Tibial artery (tissue), 4 donors: Measurements from ENCODE around the gene PLA2G2D.
A peak's percentile ranks its signal among the peaks of the same experiment; 100 is the strongest.

Experiments used
- DNase-seq, 2 donors: peaks; one replicate each; pipeline ENCODE4 v3.0.0-alpha.2; 2019
- H3K27ac ChIP-seq, 2 donors: fragments of 200-600 bp; sonication (generic) in 1 of 2; 1 replicate in 1 of 2; 2 replicates in 1 of 2; pipeline ENCODE4 v1.5.1; 2018 to 2019; ENCODE audit warnings: mild to moderate bottlenecking in 1 of 2
- H3K27me3 ChIP-seq, 2 donors: fragments of 200-600 bp; sonication (generic) in 1 of 2; one replicate each; pipeline versions ENCODE4 v1.5.1 to v1.6.0; 2016 to 2019
- H3K36me3 ChIP-seq, 3 donors: fragments of 200-600 bp; sonication (generic) in 2 of 3; one replicate each; pipeline ENCODE4 v1.5.1; 2016 to 2019; ENCODE audit warnings: mild to moderate bottlenecking in 2 of 3
- H3K4me1 ChIP-seq, 4 donors: fragments of 200-600 bp; sonication (generic) in 2 of 4; 1 replicate in 3 of 4; 2 replicates in 1 of 4; pipeline ENCODE4 v1.5.1; 2016 to 2019
- H3K4me3 ChIP-seq, 2 donors: fragments of 200-600 bp; sonication (generic) in 1 of 2; 1 replicate in 1 of 2; 2 replicates in 1 of 2; pipeline ENCODE4 v1.5.1; 2018 to 2019; ENCODE audit warnings: mild to moderate bottlenecking in 2 of 2
- H3K9me3 ChIP-seq, 3 donors: fragments of 200-600 bp; sonication (generic) in 1 of 3; one replicate each; pipeline ENCODE4 v1.5.1; 2016 to 2019
- intact Hi-C: fragments of 100-400 bp; cut with DNase I; formaldehyde crosslinking; loops from one replicate; pipeline ENCODE4 v1.15.0; 2023; ENCODE audit warnings: low total_unique reads
- TF ChIP-seq, protein P1 (sequence below), 2 experiments: fragments of 200-600 bp in 1 of 2; fragments of 450-650 bp in 1 of 2; IDR thresholded peaks; one replicate each; pipeline ENCODE4 v1.5.1; 2017 to 2019; ENCODE audit warnings: antibody characterized with exemption in 2 of 2, mild to moderate bottlenecking in 1 of 2, moderate library complexity in 1 of 2

Gene PLA2G2D

DNA sequence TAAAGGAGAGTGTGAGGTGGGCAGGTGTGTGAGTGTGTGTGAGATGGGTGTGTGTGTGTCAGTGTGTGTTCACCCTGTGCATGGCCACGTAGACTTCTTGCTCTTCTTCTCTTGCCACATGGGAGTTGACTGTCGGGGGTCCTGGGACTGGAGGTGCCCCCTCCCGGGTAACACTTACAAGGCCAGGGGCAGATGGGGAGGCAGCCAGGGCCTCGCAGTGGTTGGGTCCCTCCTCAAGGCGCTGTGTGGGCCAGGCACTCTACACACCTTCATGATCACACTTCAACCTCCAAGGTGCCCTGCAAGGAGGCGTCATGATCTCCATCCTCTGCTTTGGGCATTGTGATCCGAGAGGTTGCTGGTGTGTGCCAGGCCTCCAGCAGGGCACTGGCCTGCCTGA lies 22.1 kb upstream of the PLA2G2D start:
- no peak overlapping the region for H3K27ac ChIP-seq
- no peaks in the 10 kb centered on the region for H3K4me1 ChIP-seq
- H3K36me3 ChIP-seq = no peaks in the 10 kb centered on the region
- no peak overlapping the region for H3K4me3 ChIP-seq
- TF ChIP-seq, protein P1, sequence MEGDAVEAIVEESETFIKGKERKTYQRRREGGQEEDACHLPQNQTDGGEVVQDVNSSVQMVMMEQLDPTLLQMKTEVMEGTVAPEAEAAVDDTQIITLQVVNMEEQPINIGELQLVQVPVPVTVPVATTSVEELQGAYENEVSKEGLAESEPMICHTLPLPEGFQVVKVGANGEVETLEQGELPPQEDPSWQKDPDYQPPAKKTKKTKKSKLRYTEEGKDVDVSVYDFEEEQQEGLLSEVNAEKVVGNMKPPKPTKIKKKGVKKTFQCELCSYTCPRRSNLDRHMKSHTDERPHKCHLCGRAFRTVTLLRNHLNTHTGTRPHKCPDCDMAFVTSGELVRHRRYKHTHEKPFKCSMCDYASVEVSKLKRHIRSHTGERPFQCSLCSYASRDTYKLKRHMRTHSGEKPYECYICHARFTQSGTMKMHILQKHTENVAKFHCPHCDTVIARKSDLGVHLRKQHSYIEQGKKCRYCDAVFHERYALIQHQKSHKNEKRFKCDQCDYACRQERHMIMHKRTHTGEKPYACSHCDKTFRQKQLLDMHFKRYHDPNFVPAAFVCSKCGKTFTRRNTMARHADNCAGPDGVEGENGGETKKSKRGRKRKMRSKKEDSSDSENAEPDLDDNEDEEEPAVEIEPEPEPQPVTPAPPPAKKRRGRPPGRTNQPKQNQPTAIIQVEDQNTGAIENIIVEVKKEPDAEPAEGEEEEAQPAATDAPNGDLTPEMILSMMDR (IDR thresholded peaks at IDR 0.05) = no peak
- no peaks in the 10 kb centered on the region for H3K9me3 ChIP-seq
- peaks cover 0 to 26% of the 10 kb centered on the region in 2 donors for H3K27me3 ChIP-seq
- peak in 1 of 2 donors; percentile 43 for DNase-seq
- intact Hi-C loops = no loop called here

DNA sequence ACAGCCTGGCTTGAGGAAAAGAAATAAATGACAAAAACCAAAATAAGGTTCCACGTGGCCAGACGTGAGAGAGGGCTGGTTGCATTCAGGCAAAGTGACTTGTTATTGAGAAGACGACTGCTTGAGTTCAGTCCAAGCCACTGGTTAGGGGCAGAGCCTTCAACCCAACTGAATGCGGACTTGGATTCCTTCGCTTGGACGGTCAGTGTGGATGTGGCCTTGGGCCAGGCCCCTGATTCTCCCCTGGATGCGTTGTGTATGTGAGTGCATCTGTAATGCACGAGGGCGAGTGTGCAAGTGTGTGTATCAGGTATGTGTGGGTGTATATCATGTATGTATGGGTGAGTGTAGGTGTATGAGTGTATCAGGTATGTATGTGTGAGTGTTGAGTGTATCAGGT lies 21.7 kb upstream of the PLA2G2D start:
- intact Hi-C loops = no loop called here

DNA sequence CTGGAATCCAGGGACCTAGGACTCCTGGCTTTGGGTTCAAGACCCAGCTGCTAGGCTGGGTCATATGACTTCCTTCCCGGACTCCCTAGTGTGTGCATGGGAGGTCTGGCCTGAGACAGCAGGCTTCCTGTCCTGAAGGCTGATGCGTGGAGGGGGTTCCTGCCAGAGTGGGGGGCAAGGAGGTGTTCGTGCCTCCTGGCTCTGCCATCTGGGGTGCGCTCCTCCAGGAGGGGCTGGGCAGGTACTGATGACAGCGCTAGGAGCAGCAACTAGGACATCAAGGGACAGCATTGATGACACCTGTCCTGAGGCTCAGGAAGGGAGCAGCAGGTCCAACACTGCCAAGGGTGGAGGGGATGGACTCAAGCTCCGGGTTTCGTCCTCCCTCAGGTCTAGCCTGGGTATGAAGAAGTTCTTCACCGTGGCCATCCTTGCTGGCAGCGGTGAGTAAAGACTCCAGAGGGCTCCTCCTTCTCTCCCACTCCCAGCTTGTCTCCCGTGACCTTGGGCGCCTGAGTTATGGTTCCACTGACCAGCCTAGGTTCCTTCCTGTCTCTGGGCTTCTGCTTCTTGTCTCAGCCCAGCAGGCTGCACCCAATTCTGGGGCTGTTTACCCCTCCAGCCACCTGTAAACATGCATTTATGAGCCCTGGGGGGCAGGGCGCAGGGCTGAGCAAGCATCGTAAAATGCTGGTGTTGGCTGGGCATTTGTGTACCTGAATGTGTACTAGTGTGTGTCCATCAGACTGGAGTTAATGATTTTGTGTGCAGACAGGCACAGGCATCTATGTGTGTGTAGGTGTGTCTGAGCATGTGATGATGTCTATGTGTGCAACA lies 20.7 kb upstream of the PLA2G2D start:
- Histone ChIP-seq H3K4me1 (no peaks in the 10 kb centered on the region), H3K4me3 (no peak overlapping the region), H3K9me3 (no peaks in the 10 kb centered on the region), H3K36me3 (no peaks in the 10 kb centered on the region), H3K27ac (no peak overlapping the region), H3K27me3 (peaks cover 0 to 28% of the 10 kb centered on the region in 2 donors)
- TF ChIP-seq, protein P1 (IDR thresholded peaks at IDR 0.05) = no peak
- peak in 1 of 2 donors; percentile 48 for DNase-seq
- intact Hi-C loops = no loop called here

More for the DNA sequence above, 21.7 kb upstream of the PLA2G2D start:
- Histone ChIP-seq H3K4me1 (no peaks in the 10 kb centered on the region), H3K27me3 (peaks cover 0 to 28% of the 10 kb centered on the region in 2 donors), H3K27ac (no peak overlapping the region), H3K4me3 (no peak overlapping the region), H3K9me3 (no peaks in the 10 kb centered on the region), H3K36me3 (no peaks in the 10 kb centered on the region)
- TF ChIP-seq, protein P1 (IDR thresholded peaks at IDR 0.05) = no peak
- DNase-seq = peak in 1 of 2 donors; percentile 46

DNA sequence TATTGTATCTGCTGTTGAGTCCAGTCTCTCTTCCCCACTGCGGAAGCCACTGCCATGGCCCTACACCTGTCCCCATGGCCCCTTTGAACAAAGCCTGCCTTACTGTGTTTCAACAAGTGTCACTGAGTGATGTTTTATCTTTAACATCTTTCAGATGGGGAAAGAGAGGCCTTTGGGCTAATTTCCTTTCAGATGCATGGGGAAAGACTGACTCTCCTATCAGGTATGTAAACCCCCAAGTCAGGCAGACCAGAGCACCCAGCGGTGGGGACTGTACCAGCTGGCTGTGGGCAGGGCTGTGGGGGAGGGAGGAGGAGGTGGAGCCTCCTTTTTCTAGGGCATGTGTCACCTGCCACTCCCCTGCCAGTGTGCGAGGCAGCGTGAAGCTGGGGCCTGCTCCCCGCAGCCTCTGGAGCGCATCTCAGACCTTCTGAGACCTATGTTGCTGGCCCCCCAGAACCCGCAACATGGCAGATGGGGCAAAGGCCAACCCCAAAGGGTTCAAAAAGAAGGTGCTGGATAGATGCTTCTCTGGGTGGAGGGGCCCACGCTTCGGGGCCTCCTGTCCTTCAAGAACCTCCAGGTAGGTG lies 19.7 kb upstream of the PLA2G2D start, which contains the start of gene PLA2G2F:
TSS of gene PLA2G2F (plus strand) at position 363 of the 590 bp plus-strand sequence. CDS start at position 468, 105 bp downstream.
- H3K27ac ChIP-seq = no peak within 1 kb of the TSS
- no peaks in the 10 kb centered on the region for H3K9me3 ChIP-seq
- no peaks in the 10 kb centered on the region for H3K36me3 ChIP-seq
- intact Hi-C loops = no loop called here
- H3K4me3 ChIP-seq = no peak within 1 kb of the TSS
- TF ChIP-seq, protein P1 (IDR thresholded peaks at IDR 0.05) = no peak
- DNase-seq = peak in 1 of 2 donors; percentile 38
- peaks cover 0 to 26% of the 10 kb centered on the region in 2 donors for H3K27me3 ChIP-seq
- H3K4me1 ChIP-seq = no peaks in the 10 kb centered on the region

DNA sequence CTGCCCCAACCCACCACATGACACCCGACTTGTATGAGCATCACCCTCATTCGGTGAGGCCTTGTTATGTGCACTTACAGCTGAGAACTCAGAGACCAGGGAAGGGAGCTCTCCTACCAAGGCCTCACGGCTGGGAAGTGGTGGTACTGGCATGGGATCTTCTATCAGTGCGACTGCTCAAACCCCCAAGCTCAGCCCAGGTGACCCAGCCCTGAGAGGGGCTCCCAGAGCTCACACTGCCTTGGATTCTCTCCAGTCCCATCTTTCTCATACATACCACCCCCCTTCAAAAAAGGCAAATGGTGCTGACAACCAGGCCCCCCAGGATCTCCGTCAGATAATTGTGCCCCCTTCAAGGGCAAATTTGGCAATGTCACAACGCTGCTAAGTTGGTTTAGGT lies 19.0 kb upstream of the PLA2G2D start:
- H3K27me3 ChIP-seq = peaks cover 0 to 22% of the 10 kb centered on the region in 2 donors
- H3K9me3 ChIP-seq = no peaks in the 10 kb centered on the region
- H3K4me3 ChIP-seq = no peak overlapping the region
- DNase-seq = peak in 1 of 2 donors; percentile 28
- no peaks in the 10 kb centered on the region for H3K4me1 ChIP-seq
- no peak overlapping the region for H3K27ac ChIP-seq
- TF ChIP-seq, protein P1 (IDR thresholded peaks at IDR 0.05) = no peak
- intact Hi-C loops = no loop called here
- no peaks in the 10 kb centered on the region for H3K36me3 ChIP-seq
